ENCODE results near the gene PTK7.

PTK7 gene

GRCh38 chr6:43082806-43083655, 6.9 kb downstream of the PTK7 start:
- H3K36me3 ChIP-seq (ENCODE audit: control insufficient read depth, insufficient read depth, low read length) = no peaks in the 10 kb centered on the region
- DNase-seq = no peak
- no peaks in the 10 kb centered on the region for H3K4me1 ChIP-seq (ENCODE audit: control insufficient read depth, insufficient read depth, low read length, poor library complexity, severe bottlenecking)
- H3K9me3 ChIP-seq (ENCODE audit: control insufficient read depth, low read length) = no peaks in the 10 kb centered on the region
- no peak overlapping the region for H3K27ac ChIP-seq (ENCODE audit: insufficient read depth, low read length, poor library complexity, severe bottlenecking)
- H3K27me3 ChIP-seq (replicated peaks; ENCODE audit: control insufficient read depth, insufficient read depth, low read length, poor library complexity, severe bottlenecking) = no peaks in the 10 kb centered on the region
- H3K4me3 ChIP-seq (ENCODE audit: insufficient read depth, low read depth, low read length, poor library complexity, severe bottlenecking) = no peak overlapping the region

- no peak for DNase-seq
- H3K4me3 ChIP-seq (ENCODE audit: insufficient read depth, low read depth, low read length, poor library complexity, severe bottlenecking) = no peak overlapping the region
- H3K36me3 ChIP-seq (ENCODE audit: control insufficient read depth, insufficient read depth, low read length) = no peaks in the 10 kb centered on the region
- no peaks in the 10 kb centered on the region for H3K9me3 ChIP-seq (ENCODE audit: control insufficient read depth, low read length)
- no peaks in the 10 kb centered on the region for H3K4me1 ChIP-seq (ENCODE audit: control insufficient read depth, insufficient read depth, low read length, poor library complexity, severe bottlenecking)
- H3K27ac ChIP-seq (ENCODE audit: insufficient read depth, low read length, poor library complexity, severe bottlenecking) = no peak overlapping the region
- H3K27me3 ChIP-seq (replicated peaks; ENCODE audit: control insufficient read depth, insufficient read depth, low read length, poor library complexity, severe bottlenecking) = no peaks in the 10 kb centered on the region
Observed at GRCh38 chr6:43086022-43086658, 10.0 kb downstream of the PTK7 start.

GRCh38 chr6:43088654-43089056, 12.5 kb downstream of the PTK7 start:
- no peak overlapping the region for H3K27ac ChIP-seq (ENCODE audit: insufficient read depth, low read length, poor library complexity, severe bottlenecking)
- no peaks in the 10 kb centered on the region for H3K4me1 ChIP-seq (ENCODE audit: control insufficient read depth, insufficient read depth, low read length, poor library complexity, severe bottlenecking)
- no peak for DNase-seq
- no peaks in the 10 kb centered on the region for H3K9me3 ChIP-seq (ENCODE audit: control insufficient read depth, low read length)
- no peaks in the 10 kb centered on the region for H3K36me3 ChIP-seq (ENCODE audit: control insufficient read depth, insufficient read depth, low read length)
- H3K27me3 ChIP-seq (replicated peaks; ENCODE audit: control insufficient read depth, insufficient read depth, low read length, poor library complexity, severe bottlenecking) = no peaks in the 10 kb centered on the region
- no peak overlapping the region for H3K4me3 ChIP-seq (ENCODE audit: insufficient read depth, low read depth, low read length, poor library complexity, severe bottlenecking)

DNA sequence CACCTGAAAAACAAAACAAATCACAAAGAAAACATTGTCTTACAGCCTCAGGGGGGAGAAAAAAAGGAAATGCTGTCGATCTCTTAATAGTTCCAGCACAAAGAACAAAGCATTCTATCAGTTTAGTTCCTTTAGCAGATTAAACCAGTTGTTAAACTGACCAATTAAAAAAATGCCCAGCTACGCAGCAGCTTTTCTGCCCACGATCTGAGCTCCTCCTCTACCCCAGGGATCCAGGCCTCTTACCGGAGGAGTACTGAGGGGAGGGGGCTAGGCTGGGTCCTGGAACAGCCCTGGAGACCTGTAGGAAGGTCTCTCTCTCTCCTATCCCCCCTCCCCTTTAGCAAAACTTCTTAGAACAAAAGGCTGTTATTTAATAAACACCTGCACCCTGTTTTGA, 13.4 kb downstream of the PTK7 start:
- no peaks in the 10 kb centered on the region for H3K27me3 ChIP-seq (replicated peaks; ENCODE audit: control insufficient read depth, insufficient read depth, low read length, poor library complexity, severe bottlenecking)
- H3K4me1 ChIP-seq (ENCODE audit: control insufficient read depth, insufficient read depth, low read length, poor library complexity, severe bottlenecking) = no peaks in the 10 kb centered on the region
- no peak overlapping the region for H3K27ac ChIP-seq (ENCODE audit: insufficient read depth, low read length, poor library complexity, severe bottlenecking)
- H3K36me3 ChIP-seq (ENCODE audit: control insufficient read depth, insufficient read depth, low read length) = no peaks in the 10 kb centered on the region
- H3K4me3 ChIP-seq (ENCODE audit: insufficient read depth, low read depth, low read length, poor library complexity, severe bottlenecking) = no peak overlapping the region
- H3K9me3 ChIP-seq (ENCODE audit: control insufficient read depth, low read length) = no peaks in the 10 kb centered on the region
- DNase-seq = no peak

- Histone ChIP-seq H3K36me3 (ENCODE audit: control insufficient read depth, insufficient read depth, low read length) (no peaks in the 10 kb centered on the region), H3K4me1 (ENCODE audit: control insufficient read depth, insufficient read depth, low read length, poor library complexity, severe bottlenecking) (no peaks in the 10 kb centered on the region), H3K27me3 (replicated peaks; ENCODE audit: control insufficient read depth, insufficient read depth, low read length, poor library complexity, severe bottlenecking) (no peaks in the 10 kb centered on the region), H3K4me3 (ENCODE audit: insufficient read depth, low read depth, low read length, poor library complexity, severe bottlenecking) (no peak overlapping the region), H3K9me3 (ENCODE audit: control insufficient read depth, low read length) (no peaks in the 10 kb centered on the region), H3K27ac (ENCODE audit: insufficient read depth, low read length, poor library complexity, severe bottlenecking) (no peak overlapping the region)
- DNase-seq = no peak
Observed at GRCh38 chr6:43089874-43090558, 13.9 kb downstream of the PTK7 start.

- no peak for DNase-seq
- no peaks in the 10 kb centered on the region for H3K27me3 ChIP-seq (replicated peaks; ENCODE audit: control insufficient read depth, insufficient read depth, low read length, poor library complexity, severe bottlenecking)
- no peaks in the 10 kb centered on the region for H3K9me3 ChIP-seq (ENCODE audit: control insufficient read depth, low read length)
- H3K4me1 ChIP-seq (ENCODE audit: control insufficient read depth, insufficient read depth, low read length, poor library complexity, severe bottlenecking) = no peaks in the 10 kb centered on the region
- no peaks in the 10 kb centered on the region for H3K36me3 ChIP-seq (ENCODE audit: control insufficient read depth, insufficient read depth, low read length)
- no peak overlapping the region for H3K4me3 ChIP-seq (ENCODE audit: insufficient read depth, low read depth, low read length, poor library complexity, severe bottlenecking)
- no peak overlapping the region for H3K27ac ChIP-seq (ENCODE audit: insufficient read depth, low read length, poor library complexity, severe bottlenecking)
Observed at GRCh38 chr6:43090559-43090956, 14.4 kb downstream of the PTK7 start.

DNA sequence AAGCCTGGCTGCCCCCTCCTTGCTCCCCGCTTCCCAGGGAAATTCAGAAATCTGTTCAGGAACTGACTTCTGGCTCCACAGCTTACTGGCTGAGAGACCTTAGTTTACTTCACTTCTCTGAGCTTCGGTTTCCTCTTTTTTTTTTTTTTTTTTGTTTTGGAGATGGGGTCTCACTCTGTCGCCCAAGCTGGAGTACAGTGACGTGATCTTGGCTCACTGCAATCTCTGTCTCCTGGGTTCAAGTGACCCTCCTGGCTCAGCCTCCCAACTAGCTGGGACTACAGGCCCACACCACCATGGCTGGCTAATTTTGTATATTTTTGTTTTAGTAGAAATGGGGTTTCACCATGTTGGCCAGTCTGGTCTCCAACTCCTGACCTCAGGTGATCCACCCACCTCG, 14.9 kb downstream of the PTK7 start:
- Histone ChIP-seq H3K4me3 (ENCODE audit: insufficient read depth, low read depth, low read length, poor library complexity, severe bottlenecking) (no peak overlapping the region), H3K27ac (ENCODE audit: insufficient read depth, low read length, poor library complexity, severe bottlenecking) (no peak overlapping the region), H3K36me3 (ENCODE audit: control insufficient read depth, insufficient read depth, low read length) (no peaks in the 10 kb centered on the region), H3K27me3 (replicated peaks; ENCODE audit: control insufficient read depth, insufficient read depth, low read length, poor library complexity, severe bottlenecking) (no peaks in the 10 kb centered on the region), H3K4me1 (ENCODE audit: control insufficient read depth, insufficient read depth, low read length, poor library complexity, severe bottlenecking) (no peaks in the 10 kb centered on the region), H3K9me3 (ENCODE audit: control insufficient read depth, low read length) (no peaks in the 10 kb centered on the region)
- no peak for DNase-seq

DNA sequence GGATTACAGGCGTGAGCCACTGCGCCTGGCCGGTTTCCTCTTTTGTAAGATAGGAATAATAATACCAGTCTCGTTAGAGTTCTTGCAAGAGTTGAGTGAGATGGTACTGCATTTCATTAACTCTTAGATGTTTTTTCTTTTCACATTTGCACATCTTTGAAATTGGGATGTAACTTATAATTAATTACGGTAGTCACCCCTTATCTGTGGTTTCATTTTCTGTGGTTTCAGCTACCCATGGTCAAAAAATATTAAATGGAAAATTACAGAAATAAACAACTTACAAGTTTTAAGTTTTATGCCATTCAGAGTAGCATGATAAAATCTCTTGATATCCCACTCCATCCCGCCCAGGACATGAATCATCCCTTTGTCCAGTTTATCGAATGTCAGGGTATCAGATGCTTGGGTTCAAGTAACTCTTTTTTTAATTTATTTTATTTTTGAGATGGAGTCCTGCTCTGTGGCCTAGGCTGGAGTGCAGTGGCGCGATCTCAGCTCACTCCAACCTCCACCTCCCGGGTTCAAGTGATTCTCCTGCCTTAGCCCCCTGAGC, 15.4 kb downstream of the PTK7 start:
- Histone ChIP-seq H3K36me3 (ENCODE audit: control insufficient read depth, insufficient read depth, low read length) (no peaks in the 10 kb centered on the region), H3K27ac (ENCODE audit: insufficient read depth, low read length, poor library complexity, severe bottlenecking) (no peak overlapping the region), H3K27me3 (replicated peaks; ENCODE audit: control insufficient read depth, insufficient read depth, low read length, poor library complexity, severe bottlenecking) (no peaks in the 10 kb centered on the region), H3K4me3 (ENCODE audit: insufficient read depth, low read depth, low read length, poor library complexity, severe bottlenecking) (no peak overlapping the region), H3K4me1 (ENCODE audit: control insufficient read depth, insufficient read depth, low read length, poor library complexity, severe bottlenecking) (no peaks in the 10 kb centered on the region), H3K9me3 (ENCODE audit: control insufficient read depth, low read length) (no peaks in the 10 kb centered on the region)
- no peak for DNase-seq

DNA sequence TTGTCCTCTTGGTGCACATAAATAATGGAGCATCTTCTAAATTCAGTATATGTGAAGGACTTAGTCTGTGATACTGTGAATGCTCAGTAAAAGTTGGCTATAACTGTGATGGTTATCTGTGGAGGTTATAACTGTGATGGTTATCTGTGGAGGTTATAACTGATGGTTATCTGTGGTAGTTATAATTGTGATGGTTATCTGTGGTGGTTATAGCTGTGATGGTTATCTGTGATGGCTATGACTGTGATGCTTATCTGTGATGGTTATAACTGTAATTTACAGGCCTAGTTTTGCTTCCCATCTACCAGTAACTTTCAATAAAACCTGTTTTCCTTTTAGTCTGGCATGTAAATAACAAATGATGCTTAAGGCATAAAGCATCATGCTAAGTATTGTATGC, 16.5 kb downstream of the PTK7 start:
- Histone ChIP-seq H3K36me3 (ENCODE audit: control insufficient read depth, insufficient read depth, low read length) (no peaks in the 10 kb centered on the region), H3K4me1 (ENCODE audit: control insufficient read depth, insufficient read depth, low read length, poor library complexity, severe bottlenecking) (no peaks in the 10 kb centered on the region), H3K4me3 (ENCODE audit: insufficient read depth, low read depth, low read length, poor library complexity, severe bottlenecking) (no peak overlapping the region), H3K27me3 (replicated peaks; ENCODE audit: control insufficient read depth, insufficient read depth, low read length, poor library complexity, severe bottlenecking) (no peaks in the 10 kb centered on the region), H3K27ac (ENCODE audit: insufficient read depth, low read length, poor library complexity, severe bottlenecking) (no peak overlapping the region), H3K9me3 (ENCODE audit: control insufficient read depth, low read length) (no peaks in the 10 kb centered on the region)
- DNase-seq = no peak

Measured in effector memory CD4-positive, alpha-beta T cell (primary cell).